Keratinocyte (primary cell): ENCODE results near the gene SLCO2B1. TPM values are rescaled to one million over a fixed set of nuclear protein-coding genes. Genes with fewer than 3 reads are reported as not detected.

ENCODE experiments used
- DNase-seq: peaks from one replicate; pipeline ENCODE4 v3.0.0-alpha.2; 2011; ENCODE audit warnings: low read depth, missing footprints, low spot score
- FAIRE-seq: peaks from 2 replicates; lab custom pipeline; 2011; peaks lifted over from hg19 to GRCh38; lab: Jason Lieb, UNC
- H2AFZ ChIP-seq: 2 replicates; pipeline ENCODE4 v1.6.0; 2012; ENCODE audit warnings: low read length, control low read depth, inconsistent platforms; ENCODE audit not compliant: control insufficient read depth
- H3K27ac ChIP-seq: 2 replicates; pipeline ENCODE4 v1.5.1; 2011; ENCODE audit warnings: low read length; ENCODE audit not compliant: control insufficient read depth, insufficient read depth
- H3K27me3 ChIP-seq: 3 replicates; pipeline ENCODE4 v1.6.0; 2011; ENCODE audit warnings: low read length; ENCODE audit not compliant: control insufficient read depth, insufficient read depth; ENCODE audit errors: extremely low read depth
- H3K36me3 ChIP-seq, 2 experiments: 2 replicates in 1 of 2; 3 replicates in 1 of 2; pipeline ENCODE4 v1.5.1; 2011; ENCODE audit warnings: low read length in 2 of 2, mild to moderate bottlenecking in 1 of 2; ENCODE audit not compliant: control insufficient read depth in 2 of 2, insufficient read depth in 2 of 2; ENCODE audit errors: extremely low read depth in 1 of 2
- H3K4me1 ChIP-seq: 3 replicates; pipeline ENCODE4 v1.5.1; 2011; ENCODE audit warnings: low read length; ENCODE audit not compliant: control insufficient read depth, insufficient read depth; ENCODE audit errors: extremely low read depth
- H3K4me2 ChIP-seq: 3 replicates; pipeline ENCODE4 v1.6.0; 2011; ENCODE audit warnings: low read depth, low read length; ENCODE audit not compliant: control insufficient read depth, insufficient read depth; ENCODE audit errors: extremely low read depth
- H3K4me3 ChIP-seq, 3 experiments: fragments of 200-600 bp in 1 of 3; sonication (generic) in 1 of 3; 2 replicates in 2 of 3; 3 replicates in 1 of 3; pipeline ENCODE4 v1.5.1; 2011 to 2016; ENCODE audit warnings: low read length in 3 of 3, mild to moderate bottlenecking in 3 of 3, control low read depth in 2 of 3, inconsistent platforms in 1 of 3, low read depth in 1 of 3, mixed read lengths in 1 of 3, mixed run types in 1 of 3, moderate library complexity in 1 of 3; ENCODE audit not compliant: control insufficient read depth in 2 of 3, insufficient read depth in 2 of 3; ENCODE audit errors: extremely low read depth in 1 of 3
- H3K79me2 ChIP-seq: 2 replicates; pipeline ENCODE4 v1.6.0; 2012; ENCODE audit warnings: low read length; ENCODE audit not compliant: control insufficient read depth, insufficient read depth
- H3K9ac ChIP-seq: 3 replicates; pipeline ENCODE4 v1.6.0; 2011; ENCODE audit warnings: low read length; ENCODE audit not compliant: control insufficient read depth, insufficient read depth; ENCODE audit errors: extremely low read depth
- H3K9me1 ChIP-seq: 3 replicates; pipeline ENCODE4 v1.6.0; 2011; ENCODE audit warnings: low read length; ENCODE audit not compliant: control insufficient read depth, insufficient read depth; ENCODE audit errors: extremely low read depth
- H3K9me3 ChIP-seq: 2 replicates; pipeline ENCODE4 v1.5.1; 2012; ENCODE audit warnings: low read depth, low read length; ENCODE audit not compliant: control insufficient read depth
- H4K20me1 ChIP-seq: 3 replicates; pipeline ENCODE4 v1.6.0; 2011; ENCODE audit warnings: low read length; ENCODE audit not compliant: control insufficient read depth, insufficient read depth; ENCODE audit errors: extremely low read depth
- EZH2 ChIP-seq: IDR thresholded peaks from one replicate; pipeline ENCODE4 v1.6.1; 2012; ENCODE audit warnings: inconsistent platforms, mild to moderate bottlenecking, low read length, moderate library complexity
- dilution Hi-C: fragments of 300-500 bp; cut with MboI; formaldehyde crosslinking; loops from one replicate; pipeline ENCODE4 v1.7.0; 2020; ENCODE audit warnings: low sequenced_read_pairs; ENCODE audit not compliant: extremely low pct_ligation_motif_present
- polyA plus RNA-seq, 5 experiments: library from polyadenylated mRNA; depleted of rRNA in 3 of 5; stranded (reverse) in 3 of 5; stranded (forward) in 1 of 5; unstranded in 1 of 5; fragments of >200 nt; gene quantifications; 1 replicate in 1 of 5; 2 replicates in 3 of 5; 3 replicates in 1 of 5; pipeline versions ENCODE4 v1.2.1 to v1.2.3, GENCODE V29; 2011 to 2012; ENCODE audit warnings: missing spikeins in 2 of 5, low read depth in 1 of 5, low replicate concordance in 1 of 5
- TF ChIP-seq, protein P1 (sequence below), 3 experiments: IDR thresholded peaks in 1 of 3; conservative IDR thresholded peaks in 1 of 3; optimal IDR thresholded peaks in 1 of 3; 2 replicates in 2 of 3; 3 replicates in 1 of 3; pipeline versions ENCODE3 to v1.5.1; 2011; ENCODE audit warnings: low read length in 3 of 3, mild to moderate bottlenecking in 3 of 3, moderate library complexity in 2 of 3, control low read depth in 1 of 3, inconsistent platforms in 1 of 3; ENCODE audit not compliant: insufficient read depth in 2 of 3; ENCODE audit errors: extremely low read depth in 1 of 3

The SLCO2B1 gene
- polyA plus RNA-seq, 1 donor (not counting 4 experiments of a cell fraction or from before 2014, with no cell fraction given) = not detected

DNA sequence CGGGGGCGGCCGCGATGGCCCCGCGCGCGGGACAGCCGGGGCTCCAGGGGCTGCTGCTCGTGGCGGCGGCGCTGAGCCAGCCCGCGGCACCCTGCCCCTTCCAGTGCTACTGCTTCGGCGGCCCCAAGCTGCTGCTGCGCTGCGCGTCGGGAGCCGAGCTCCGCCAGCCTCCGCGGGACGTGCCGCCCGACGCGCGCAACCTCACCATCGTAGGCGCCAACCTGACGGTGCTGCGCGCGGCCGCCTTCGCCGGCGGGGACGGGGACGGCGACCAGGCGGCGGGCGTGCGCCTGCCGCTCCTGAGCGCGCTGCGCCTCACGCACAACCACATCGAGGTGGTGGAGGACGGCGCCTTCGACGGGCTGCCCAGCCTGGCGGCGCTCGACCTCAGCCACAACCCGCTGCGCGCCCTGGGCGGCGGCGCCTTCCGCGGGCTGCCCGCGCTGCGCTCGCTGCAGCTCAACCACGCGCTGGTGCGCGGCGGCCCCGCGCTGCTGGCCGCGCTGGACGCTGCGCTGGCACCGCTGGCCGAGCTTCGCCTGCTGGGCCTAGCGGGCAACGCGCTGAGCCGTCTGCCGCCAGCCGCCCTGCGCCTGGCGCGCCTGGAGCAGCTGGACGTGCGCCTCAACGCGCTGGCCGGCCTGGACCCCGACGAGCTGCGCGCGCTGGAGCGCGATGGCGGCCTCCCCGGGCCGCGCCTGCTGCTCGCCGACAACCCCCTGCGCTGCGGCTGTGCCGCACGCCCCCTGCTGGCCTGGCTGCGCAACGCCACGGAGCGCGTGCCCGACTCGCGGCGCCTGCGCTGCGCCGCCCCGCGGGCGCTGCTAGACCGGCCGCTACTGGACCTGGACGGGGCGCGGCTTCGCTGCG is 90.4 kb downstream of the SLCO2B1 start:
- Histone ChIP-seq H3K27ac (no peak overlapping the region), H4K20me1 (no peaks in the 10 kb centered on the region), H3K9me3 (no peaks in the 10 kb centered on the region), H3K36me3 (no peaks in the 10 kb centered on the region), H2AFZ (peak overlapping the region; percentile 66), H3K4me2 (peak overlapping the region; percentile 58), H3K4me3 (peak overlapping the region; percentile 36 to 46 (median 44)), H3K9ac (no peak overlapping the region), H3K27me3 (peaks cover 50% of the 10 kb centered on the region), H3K9me1 (no peaks in the 10 kb centered on the region), H3K4me1 (no peaks in the 10 kb centered on the region), H3K79me2 (no peaks in the 10 kb centered on the region)
- no peak for FAIRE-seq
- dilution Hi-C loops = no loop called here
- peak; percentile 5 for DNase-seq
- TF ChIP-seq, protein P1, sequence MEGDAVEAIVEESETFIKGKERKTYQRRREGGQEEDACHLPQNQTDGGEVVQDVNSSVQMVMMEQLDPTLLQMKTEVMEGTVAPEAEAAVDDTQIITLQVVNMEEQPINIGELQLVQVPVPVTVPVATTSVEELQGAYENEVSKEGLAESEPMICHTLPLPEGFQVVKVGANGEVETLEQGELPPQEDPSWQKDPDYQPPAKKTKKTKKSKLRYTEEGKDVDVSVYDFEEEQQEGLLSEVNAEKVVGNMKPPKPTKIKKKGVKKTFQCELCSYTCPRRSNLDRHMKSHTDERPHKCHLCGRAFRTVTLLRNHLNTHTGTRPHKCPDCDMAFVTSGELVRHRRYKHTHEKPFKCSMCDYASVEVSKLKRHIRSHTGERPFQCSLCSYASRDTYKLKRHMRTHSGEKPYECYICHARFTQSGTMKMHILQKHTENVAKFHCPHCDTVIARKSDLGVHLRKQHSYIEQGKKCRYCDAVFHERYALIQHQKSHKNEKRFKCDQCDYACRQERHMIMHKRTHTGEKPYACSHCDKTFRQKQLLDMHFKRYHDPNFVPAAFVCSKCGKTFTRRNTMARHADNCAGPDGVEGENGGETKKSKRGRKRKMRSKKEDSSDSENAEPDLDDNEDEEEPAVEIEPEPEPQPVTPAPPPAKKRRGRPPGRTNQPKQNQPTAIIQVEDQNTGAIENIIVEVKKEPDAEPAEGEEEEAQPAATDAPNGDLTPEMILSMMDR (optimal IDR thresholded peaks at IDR 0.05 in 1 of 3, IDR thresholded peaks at IDR 0.05 in 1 of 3, conservative IDR thresholded peaks at IDR 0.05 in 1 of 3; ENCODE audit: extremely low read depth in 1 of 3, insufficient read depth in 2 of 3, low read length in 3 of 3) = peak; percentile 57 to 93 (median 69)
- peak; percentile 79 for TF ChIP-seq EZH2

DNA sequence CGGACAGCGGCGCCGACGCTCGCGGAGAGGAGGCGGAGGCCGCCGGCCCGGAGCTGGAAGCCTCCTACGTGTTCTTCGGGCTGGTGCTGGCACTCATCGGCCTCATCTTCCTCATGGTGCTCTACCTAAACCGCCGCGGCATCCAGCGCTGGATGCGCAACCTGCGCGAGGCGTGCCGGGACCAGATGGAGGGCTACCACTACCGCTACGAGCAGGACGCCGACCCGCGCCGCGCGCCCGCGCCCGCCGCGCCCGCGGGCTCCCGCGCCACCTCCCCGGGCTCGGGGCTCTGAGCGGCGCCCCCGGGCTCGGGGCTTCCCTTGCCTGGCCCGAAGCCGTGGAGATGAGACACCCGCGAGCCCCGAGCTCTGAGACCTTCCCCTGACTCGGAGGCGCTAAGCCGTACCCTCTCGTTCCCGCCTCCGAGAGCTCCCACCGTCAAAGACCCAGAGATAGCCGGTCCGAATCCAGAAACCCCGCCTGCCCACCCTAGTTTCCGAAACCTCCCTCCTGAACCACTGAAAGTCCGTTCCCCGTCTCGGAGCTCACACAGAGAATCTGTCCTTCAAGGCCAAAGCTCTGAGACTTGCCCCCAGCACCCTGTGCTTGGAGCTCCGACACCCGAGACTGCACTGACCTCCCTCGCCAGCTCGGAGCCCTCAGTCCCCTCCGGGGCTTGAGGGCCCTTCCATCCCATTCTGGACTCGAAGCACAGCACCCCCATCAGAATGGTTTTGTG is 91.2 kb downstream of the SLCO2B1 start:
- Histone ChIP-seq H4K20me1 (no peaks in the 10 kb centered on the region), H3K4me2 (peak overlapping the region; percentile 58), H3K4me3 (peak overlapping the region; percentile 36 to 46 (median 44)), H3K36me3 (no peaks in the 10 kb centered on the region), H3K79me2 (no peaks in the 10 kb centered on the region), H2AFZ (peak overlapping the region; percentile 66), H3K9me3 (no peaks in the 10 kb centered on the region), H3K27ac (no peak overlapping the region), H3K9ac (no peak overlapping the region), H3K9me1 (no peaks in the 10 kb centered on the region), H3K4me1 (no peaks in the 10 kb centered on the region), H3K27me3 (peaks cover 50% of the 10 kb centered on the region)
- no peak for DNase-seq
- FAIRE-seq = no peak
- no peak for TF ChIP-seq EZH2
- TF ChIP-seq, protein P1 (optimal IDR thresholded peaks at IDR 0.05 in 1 of 3, IDR thresholded peaks at IDR 0.05 in 1 of 3, conservative IDR thresholded peaks at IDR 0.05 in 1 of 3; ENCODE audit: extremely low read depth in 1 of 3, insufficient read depth in 2 of 3, low read length in 3 of 3) = no peak
- dilution Hi-C loops = no loop called here
